Measurements from ENCODE around the gene TRIM16.
"Not testable (repeated sequence)": the region's sequence is repeated elsewhere in the genome, so short reads cannot be mapped to it uniquely, and the experiment has no call there.

TRIM16 gene

GRCh38 chr17:15613111-15613510 is 71.0 kb downstream of the TRIM16 start:
- not testable (repeated sequence) for DNase-seq

GRCh38 chr17:15592960-15593359 is 91.2 kb downstream of the TRIM16 start:
- not testable (repeated sequence) for DNase-seq

GRCh38 chr17:15591986-15592385 is 92.1 kb downstream of the TRIM16 start:
- DNase-seq: not testable (repeated sequence)

GRCh38 chr17:15590844-15591243 is 93.3 kb downstream of the TRIM16 start:
- DNase-seq: not testable (repeated sequence)

GRCh38 chr17:15589544-15590536 is 94.3 kb downstream of the TRIM16 start:
- peak; percentile 24 for DNase-seq

- not testable (repeated sequence) for DNase-seq
These were observed 96.1 kb downstream of the TRIM16 start for GRCh38 chr17:15588017-15588416.

- DNase-seq: not testable (repeated sequence)
These were observed 100.8 kb downstream of the TRIM16 start for GRCh38 chr17:15583313-15583712.

- DNase-seq: not testable (repeated sequence)
These were observed 102.6 kb downstream of the TRIM16 start for GRCh38 chr17:15581462-15581861.

Measured in activated CD8-positive, alpha-beta memory T cell treated with anti-CD3 and anti-CD28 coated beads, Interleukin-2, amount 50 U/mL, for 4 hours (primary cell).